Suprapubic skin (tissue), 4 donors: Measurements from ENCODE around the gene HNRNPH3. TPM values are rescaled to one million over a fixed set of nuclear protein-coding genes. Genes with fewer than 3 reads are reported as not detected.

Experiments
- DNase-seq, 2 donors: peaks; one replicate each; pipeline ENCODE4 v3.0.0-alpha.2; 2019; ENCODE audit warnings: low spot score in 2 of 2
- H3K27ac ChIP-seq: fragments of 200-600 bp; sonication (generic); one replicate; pipeline ENCODE4 v1.5.1; 2019
- H3K27me3 ChIP-seq: fragments of 200-600 bp; sonication (generic); one replicate; pipeline ENCODE4 v1.5.1; 2019
- H3K36me3 ChIP-seq: fragments of 200-600 bp; sonication (generic); one replicate; pipeline ENCODE4 v1.5.1; 2019
- H3K4me1 ChIP-seq: fragments of 200-600 bp; sonication (generic); one replicate; pipeline ENCODE4 v1.5.1; 2019
- H3K4me3 ChIP-seq: fragments of 200-600 bp; sonication (generic); one replicate; pipeline ENCODE4 v1.5.1; 2019; ENCODE audit warnings: mild to moderate bottlenecking
- H3K9me3 ChIP-seq: fragments of 200-600 bp; sonication (generic); one replicate; pipeline ENCODE4 v1.5.1; 2019
- CTCF ChIP-seq, 2 donors: fragments of 200-600 bp in 1 of 2; fragments of 450-650 bp in 1 of 2; sonication (generic) in 1 of 2; IDR thresholded peaks; one replicate each; pipeline ENCODE4 v1.5.1; 2016 to 2019; ENCODE audit warnings: antibody characterized with exemption in 2 of 2, mild to moderate bottlenecking in 1 of 2, moderate library complexity in 1 of 2
- EP300 ChIP-seq: sonication (generic); formaldehyde crosslinking; IDR thresholded peaks from one replicate; pipeline ENCODE4 v1.6.1; 2017; ENCODE audit warnings: antibody characterized with exemption
- POLR2A ChIP-seq, 2 donors: fragments of 450-650 bp; IDR thresholded peaks; one replicate each; pipeline ENCODE4 v1.6.1; 2017; ENCODE audit warnings: antibody characterized with exemption in 2 of 2, mild to moderate bottlenecking in 2 of 2, moderate library complexity in 2 of 2
- POLR2AphosphoS5 ChIP-seq, 3 donors: sonication (generic); formaldehyde crosslinking; IDR thresholded peaks; one replicate each; pipeline ENCODE4 v1.6.1; 2017; ENCODE audit warnings: antibody characterized with exemption in 3 of 3
- WGBS: methylation state at CpG from one replicate; pipeline ENCODE4 v1.1.5; 2018; 5-methylcytosine and 5-hydroxymethylcytosine counted together
- total RNA-seq, 4 donors: library from RNA; depleted of rRNA; stranded (reverse); fragments of >200 nt; gene quantifications; one replicate each; pipeline ENCODE4 v1.1.0, GENCODE V29; 2016

HNRNPH3 gene
- total RNA-seq, 4 donors from 2014 or later: 29.0 to 58.5 (median 43.9) TPM

GRCh38 chr10:68333440-68334431 is 1.9 kb downstream of the HNRNPH3 start:
- Histone ChIP-seq H3K36me3 (peaks cover 4% of the 10 kb centered on the region), H3K4me3 (peak overlapping the region; percentile 84), H3K27ac (peak overlapping the region; percentile 98), H3K27me3 (no peaks in the 10 kb centered on the region), H3K9me3 (no peaks in the 10 kb centered on the region), H3K4me1 (peaks cover 63% of the 10 kb centered on the region)
- TF ChIP-seq POLR2A (IDR thresholded peaks at IDR 0.05) (no peak), EP300 (no peak), POLR2AphosphoS5 (IDR thresholded peaks at IDR 0.05) (no peak), CTCF (IDR thresholded peaks at IDR 0.05) (no peak)
- 1% methylated on average over 10 of the region's 10 CpGs for WGBS
- no peak for DNase-seq

GRCh38 chr10:68334672-68335467 is 3.0 kb downstream of the HNRNPH3 start:
- peak overlapping the region; percentile 84 for H3K4me3 ChIP-seq
- H3K36me3 ChIP-seq: peaks cover 15% of the 10 kb centered on the region
- WGBS: 5% methylated on average over 8 of the region's 8 CpGs
- no peak overlapping the region for H3K27ac ChIP-seq
- H3K4me1 ChIP-seq: peaks cover 52% of the 10 kb centered on the region
- TF ChIP-seq POLR2A (IDR thresholded peaks at IDR 0.05): no peak
- TF ChIP-seq CTCF (IDR thresholded peaks at IDR 0.05): no peak
- no peak for TF ChIP-seq EP300
- no peak for TF ChIP-seq POLR2AphosphoS5 (IDR thresholded peaks at IDR 0.05)
- H3K27me3 ChIP-seq: no peaks in the 10 kb centered on the region
- H3K9me3 ChIP-seq: no peaks in the 10 kb centered on the region
- DNase-seq: no peak

- H3K27ac ChIP-seq: no peak overlapping the region
- peaks cover 35% of the 10 kb centered on the region for H3K36me3 ChIP-seq
- no peak for DNase-seq
- no peak overlapping the region for H3K4me3 ChIP-seq
- no peak for TF ChIP-seq EP300
- TF ChIP-seq CTCF (IDR thresholded peaks at IDR 0.05): no peak
- no peak for TF ChIP-seq POLR2A (IDR thresholded peaks at IDR 0.05)
- no peak for TF ChIP-seq POLR2AphosphoS5 (IDR thresholded peaks at IDR 0.05)
- no peaks in the 10 kb centered on the region for H3K9me3 ChIP-seq
- peaks cover 40% of the 10 kb centered on the region for H3K4me1 ChIP-seq
- H3K27me3 ChIP-seq: no peaks in the 10 kb centered on the region
- WGBS: 71% methylated on average over 7 of the region's 7 CpGs
Observed at GRCh38 chr10:68336754-68337351, 5.0 kb downstream of the HNRNPH3 start.

GRCh38 chr10:68340358-68341080 is 8.7 kb downstream of the HNRNPH3 start:
- 94% methylated on average over 8 of the region's 8 CpGs for WGBS
- Histone ChIP-seq H3K36me3 (peaks cover 69% of the 10 kb centered on the region), H3K9me3 (no peaks in the 10 kb centered on the region), H3K4me1 (peaks cover 25% of the 10 kb centered on the region), H3K27me3 (no peaks in the 10 kb centered on the region), H3K4me3 (no peak overlapping the region), H3K27ac (no peak overlapping the region)
- TF ChIP-seq CTCF (IDR thresholded peaks at IDR 0.05): no peak
- TF ChIP-seq EP300: no peak
- TF ChIP-seq POLR2A (IDR thresholded peaks at IDR 0.05): no peak
- no peak for TF ChIP-seq POLR2AphosphoS5 (IDR thresholded peaks at IDR 0.05)
- no peak for DNase-seq
